ENCODE data around the gene C10orf143.

DNA sequence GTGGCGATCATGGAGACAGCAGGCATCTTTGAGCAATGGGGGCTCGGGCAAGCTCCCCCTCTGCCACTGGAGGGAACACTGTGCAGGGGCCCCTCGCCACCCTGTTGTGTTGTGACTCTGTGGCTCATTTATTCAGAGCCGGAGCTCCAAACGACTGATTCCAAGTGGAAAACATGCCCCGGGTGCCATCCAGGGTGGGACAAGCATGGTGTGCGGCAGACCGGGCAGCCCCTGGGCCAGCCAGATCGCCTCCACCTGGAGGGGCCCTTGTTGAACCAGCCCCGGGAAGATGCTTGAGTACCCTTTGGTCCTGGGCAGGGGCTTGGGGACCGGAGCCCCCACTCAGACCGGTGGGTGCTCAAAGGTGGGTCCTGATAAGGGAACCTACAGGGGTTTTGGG lies 61.4 kb downstream of the C10orf143 start:
- no peak for TF ChIP-seq POLR2AphosphoS5 (IDR thresholded peaks at IDR 0.05; ENCODE audit: low read depth, low read length)
- TF ChIP-seq EP300 (IDR thresholded peaks at IDR 0.05; ENCODE audit: borderline replicate concordance in 1 of 2, low read depth in 2 of 2, low read length in 2 of 2), result no peak
- TF ChIP-seq CEBPB (IDR thresholded peaks at IDR 0.05; ENCODE audit: low read depth, low read length), result no peak
- TF ChIP-seq KDM4A (IDR thresholded peaks at IDR 0.05; ENCODE audit: low read depth, low read length, severe bottlenecking), result no peak
- TF ChIP-seq EZH2 (IDR thresholded peaks at IDR 0.05; ENCODE audit: low read depth, low read length, severe bottlenecking), result no peak
- TF ChIP-seq RAD21 (IDR thresholded peaks at IDR 0.05 in 1 of 2, conservative IDR thresholded peaks at IDR 0.05 in 1 of 2; ENCODE audit: low read depth in 2 of 2, low read length in 2 of 2), result no peak
- TF ChIP-seq, protein P1, sequence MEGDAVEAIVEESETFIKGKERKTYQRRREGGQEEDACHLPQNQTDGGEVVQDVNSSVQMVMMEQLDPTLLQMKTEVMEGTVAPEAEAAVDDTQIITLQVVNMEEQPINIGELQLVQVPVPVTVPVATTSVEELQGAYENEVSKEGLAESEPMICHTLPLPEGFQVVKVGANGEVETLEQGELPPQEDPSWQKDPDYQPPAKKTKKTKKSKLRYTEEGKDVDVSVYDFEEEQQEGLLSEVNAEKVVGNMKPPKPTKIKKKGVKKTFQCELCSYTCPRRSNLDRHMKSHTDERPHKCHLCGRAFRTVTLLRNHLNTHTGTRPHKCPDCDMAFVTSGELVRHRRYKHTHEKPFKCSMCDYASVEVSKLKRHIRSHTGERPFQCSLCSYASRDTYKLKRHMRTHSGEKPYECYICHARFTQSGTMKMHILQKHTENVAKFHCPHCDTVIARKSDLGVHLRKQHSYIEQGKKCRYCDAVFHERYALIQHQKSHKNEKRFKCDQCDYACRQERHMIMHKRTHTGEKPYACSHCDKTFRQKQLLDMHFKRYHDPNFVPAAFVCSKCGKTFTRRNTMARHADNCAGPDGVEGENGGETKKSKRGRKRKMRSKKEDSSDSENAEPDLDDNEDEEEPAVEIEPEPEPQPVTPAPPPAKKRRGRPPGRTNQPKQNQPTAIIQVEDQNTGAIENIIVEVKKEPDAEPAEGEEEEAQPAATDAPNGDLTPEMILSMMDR (IDR thresholded peaks at IDR 0.05; ENCODE audit: control extremely low read depth in 1 of 3, insufficient read depth in 1 of 3, low read depth in 1 of 3, low read length in 3 of 3), result no peak

All from H1 (cell line).